Small intestine (tissue), 7 donors: ENCODE data around the gene HLA-DMA. TPM values are rescaled to one million over a fixed set of nuclear protein-coding genes. Genes with fewer than 3 reads are reported as not detected.

Experiments
- DNase-seq, 2 donors: peaks; one replicate each; pipeline versions ENCODE4 v3.0.0 to v3.0.0-alpha.2; 2013
- FAIRE-seq: peaks from 2 replicates; lab custom pipeline; 2012; peaks lifted over from hg19 to GRCh38; lab: Jason Lieb, UNC
- H3K27ac ChIP-seq, 3 donors: one replicate each; pipeline ENCODE4 v1.5.1; 2013; ENCODE audit warnings: low read length in 2 of 3, mild to moderate bottlenecking in 2 of 3, control low read depth in 1 of 3, inconsistent platforms in 1 of 3, low read depth in 1 of 3, moderate library complexity in 1 of 3
- H3K27me3 ChIP-seq, 3 donors: one replicate each; pipeline ENCODE4 v1.6.1; 2013; ENCODE audit warnings: low read length in 3 of 3, inconsistent platforms in 1 of 3; ENCODE audit not compliant: control insufficient read depth in 3 of 3, insufficient read depth in 3 of 3
- H3K36me3 ChIP-seq, 3 donors: one replicate each; pipeline ENCODE4 v1.6.1; 2013; ENCODE audit warnings: low read length in 3 of 3, inconsistent platforms in 1 of 3, low read depth in 1 of 3, mild to moderate bottlenecking in 1 of 3, moderate library complexity in 1 of 3; ENCODE audit not compliant: control insufficient read depth in 3 of 3, insufficient read depth in 2 of 3
- H3K4me1 ChIP-seq, 3 donors: one replicate each; pipeline ENCODE4 v1.6.1; 2013; ENCODE audit warnings: low read length in 2 of 3, inconsistent platforms in 1 of 3, low read depth in 1 of 3, mild to moderate bottlenecking in 1 of 3, moderate library complexity in 1 of 3; ENCODE audit not compliant: control insufficient read depth in 3 of 3, insufficient read depth in 2 of 3
- H3K4me3 ChIP-seq, 3 donors: one replicate each; pipeline ENCODE4 v1.5.1; 2013; ENCODE audit warnings: low read length in 3 of 3, control low read depth in 1 of 3, inconsistent platforms in 1 of 3, low read depth in 1 of 3, mild to moderate bottlenecking in 1 of 3, moderate library complexity in 1 of 3
- H3K9me3 ChIP-seq, 2 donors: one replicate each; pipeline ENCODE4 v1.6.1; 2013; ENCODE audit warnings: low read depth in 1 of 2, low read length in 1 of 2; ENCODE audit not compliant: control insufficient read depth in 2 of 2, insufficient read depth in 1 of 2
- WGBS, 3 donors: extraction: QIAGEN DNeasy Blood & Tissue Kit; methylation state at CpG; one replicate each; pipeline ENCODE4 v1.1.7; 2013; 5-methylcytosine and 5-hydroxymethylcytosine counted together
- polyA plus RNA-seq, 4 donors: library from polyadenylated mRNA; stranded (reverse) in 3 of 4; unstranded in 1 of 4; fragments of 200-250 nt in 3 of 4; fragments of 120-200 nt in 1 of 4; gene quantifications; one replicate each; pipeline versions ENCODE4 v1.2.1 to v1.2.3, GENCODE V29; 2013
- donor health status: healthy with polysubstance abuse.
- donor health status: control.
- donor health status: control.
- donor health status: Bipolar disorder and iron deficiency.
- donor health status: healthy.

The HLA-DMA gene
- polyA plus RNA-seq, 4 donors: 24.5 to 111 (median 68.5) TPM

GRCh38 chr6:32977953-32978324, 25.0 kb upstream of the HLA-DMA start:
- DNase-seq: peak in 1 of 2 donors; percentile 52
- Histone ChIP-seq H3K9me3 (no peaks in the 10 kb centered on the region), H3K36me3 (peaks cover 41 to 65% (median 53%) of the 10 kb centered on the region in 3 donors), H3K4me1 (peaks cover 5 to 44% (median 7%) of the 10 kb centered on the region in 3 donors), H3K27ac (peak overlapping the region in 2 of 3 donors; percentile 26 to 28), H3K4me3 (no peak overlapping the region), H3K27me3 (no peaks in the 10 kb centered on the region)
- FAIRE-seq: no peak
- 29 to 55% (median 36%) methylated on average over 7 of the region's 7 CpGs for WGBS, 3 donors

GRCh38 chr6:32977272-32977952, 24.5 kb upstream of the HLA-DMA start:
- Histone ChIP-seq H3K36me3 (peaks cover 41 to 71% (median 53%) of the 10 kb centered on the region in 3 donors), H3K9me3 (no peaks in the 10 kb centered on the region), H3K4me1 (peaks cover 5 to 39% (median 7%) of the 10 kb centered on the region in 3 donors), H3K4me3 (no peak overlapping the region), H3K27me3 (no peaks in the 10 kb centered on the region), H3K27ac (peak overlapping the region in 1 of 3 donors; percentile 6)
- no peak for DNase-seq
- FAIRE-seq: no peak
- 47 to 63% (median 47%) methylated on average over 10 of the region's 10 CpGs for whole genome bisulfite sequencing, 3 donors

DNA sequence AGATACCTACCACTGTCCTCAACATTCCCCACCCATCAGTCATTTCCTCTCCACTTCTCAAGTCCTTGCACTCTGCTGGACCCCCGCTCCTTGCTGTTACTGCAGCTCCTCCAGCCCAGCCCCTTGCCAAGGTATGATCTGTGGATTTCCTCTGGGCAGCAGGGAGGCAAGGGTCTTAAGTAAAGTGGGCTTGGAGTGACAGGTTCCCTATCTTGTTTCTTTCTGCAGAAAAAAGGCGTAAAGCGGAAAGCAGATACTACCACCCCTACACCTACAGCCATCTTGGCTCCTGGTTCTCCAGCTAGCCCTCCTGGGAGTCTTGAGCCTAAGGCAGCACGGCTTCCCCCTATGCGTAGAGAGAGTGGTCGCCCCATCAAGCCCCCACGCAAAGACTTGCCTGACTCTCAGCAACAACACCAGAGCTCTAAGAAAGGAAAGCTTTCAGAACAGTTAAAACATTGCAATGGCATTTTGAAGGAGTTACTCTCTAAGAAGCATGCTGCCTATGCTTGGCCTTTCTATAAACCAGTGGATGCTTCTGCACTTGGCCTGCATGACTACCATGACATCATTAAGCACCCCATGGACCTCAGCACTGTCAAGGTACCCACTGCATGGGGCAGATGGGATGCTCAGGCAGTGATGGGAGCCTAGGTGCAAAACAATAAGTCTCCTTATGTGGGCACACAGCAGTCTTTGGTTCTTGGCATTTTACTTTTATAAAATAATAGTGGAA, 23.6 kb upstream of the HLA-DMA start:
- DNase-seq (no peak), FAIRE-seq (no peak)
- Histone ChIP-seq H3K4me3 (no peak overlapping the region), H3K4me1 (peaks cover 4 to 32% (median 5%) of the 10 kb centered on the region in 3 donors), H3K36me3 (peaks cover 39 to 71% (median 53%) of the 10 kb centered on the region in 3 donors), H3K27me3 (no peaks in the 10 kb centered on the region), H3K9me3 (no peaks in the 10 kb centered on the region), H3K27ac (no peak overlapping the region)
- 78 to 82% (median 81%) methylated on average over 7 of the region's 7 CpGs for whole genome bisulfite sequencing, 3 donors

GRCh38 chr6:32975886-32976285, 23.0 kb upstream of the HLA-DMA start:
- WGBS, 3 donors: 38 to 54% (median 43%) methylated on average over 2 of the region's 2 CpGs
- peaks cover 2 to 32% (median 5%) of the 10 kb centered on the region in 3 donors for H3K4me1 ChIP-seq

GRCh38 chr6:32974541-32975308, 21.8 kb upstream of the HLA-DMA start:
- H3K4me1 ChIP-seq: peaks cover 0 to 29% (median 5%) of the 10 kb centered on the region in 3 donors
- no peak for FAIRE-seq
- H3K9me3 ChIP-seq: no peaks in the 10 kb centered on the region
- peak overlapping the region; percentile 87 to 97 (median 90) for H3K4me3 ChIP-seq
- H3K36me3 ChIP-seq: peaks cover 29 to 58% (median 43%) of the 10 kb centered on the region in 3 donors
- H3K27me3 ChIP-seq: no peaks in the 10 kb centered on the region
- no peak overlapping the region for H3K27ac ChIP-seq
- DNase-seq: no peak
- 1 to 5% (median 3%) methylated on average over 14 of the region's 14 CpGs for WGBS, 3 donors

More at GRCh38 chr6:32975886-32976285, 23.0 kb upstream of the HLA-DMA start:
- no peaks in the 10 kb centered on the region for H3K9me3 ChIP-seq
- no peak for DNase-seq
- no peak overlapping the region for H3K4me3 ChIP-seq
- no peak for FAIRE-seq
- no peak overlapping the region for H3K27ac ChIP-seq
- H3K36me3 ChIP-seq: peaks cover 38 to 69% (median 53%) of the 10 kb centered on the region in 3 donors
- H3K27me3 ChIP-seq: no peaks in the 10 kb centered on the region

- 0 to 1% (median 0%) methylated on average over 4 of the region's 4 CpGs for WGBS, 3 donors
- FAIRE-seq (no peak), DNase-seq (peak; percentile 53 to 59)
- Histone ChIP-seq H3K4me1 (peaks cover 0 to 26% (median 5%) of the 10 kb centered on the region in 3 donors), H3K36me3 (peaks cover 24 to 53% (median 41%) of the 10 kb centered on the region in 3 donors), H3K9me3 (no peaks in the 10 kb centered on the region), H3K4me3 (peak overlapping the region; percentile 87 to 97 (median 90)), H3K27me3 (no peaks in the 10 kb centered on the region), H3K27ac (no peak overlapping the region)
Measured at GRCh38 chr6:32974016-32974333, 21.1 kb upstream of the HLA-DMA start.

DNA sequence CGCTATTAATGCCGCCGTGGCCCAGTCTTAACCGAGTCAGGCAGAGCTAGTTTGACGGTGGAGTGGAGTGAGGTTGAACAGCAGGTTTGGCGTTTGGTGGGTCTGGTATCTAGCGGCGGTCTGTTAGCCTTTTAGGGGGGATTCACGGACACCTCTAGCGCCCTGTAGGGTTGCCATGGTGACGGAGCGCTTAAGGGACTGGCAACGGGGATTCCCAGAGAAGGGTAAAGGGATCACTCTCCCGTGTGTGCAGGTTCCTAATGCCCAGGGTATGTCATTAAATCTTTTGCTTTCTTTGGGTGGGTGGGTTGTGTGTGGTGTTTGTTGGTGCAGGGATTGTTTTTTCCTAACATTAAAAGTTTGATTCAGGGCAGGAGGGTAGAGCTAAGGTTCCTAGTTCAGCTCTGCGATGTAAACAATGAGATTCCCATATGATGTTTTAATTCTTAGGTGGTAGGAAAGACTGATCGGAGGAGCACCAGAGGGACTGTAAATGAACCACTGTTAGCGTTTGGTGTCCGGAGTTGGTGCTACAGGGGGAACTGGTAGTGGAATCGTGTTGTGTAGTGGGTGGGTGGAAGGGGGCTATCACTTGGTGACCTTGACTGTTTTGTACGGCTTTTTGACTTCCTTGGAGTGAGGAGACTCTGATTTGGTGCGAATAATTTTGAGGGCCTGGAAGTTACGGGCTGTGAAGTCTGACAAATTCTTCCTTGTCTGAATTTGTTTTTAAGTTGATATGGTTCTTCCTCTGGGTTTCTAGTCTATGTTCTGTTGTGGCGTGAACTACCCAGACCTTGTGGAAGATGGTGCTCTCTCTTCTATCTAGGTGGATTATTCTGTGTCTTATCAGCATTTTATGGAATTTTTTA, 20.5 kb upstream of the HLA-DMA start:
- Histone ChIP-seq H3K36me3 (peaks cover 19 to 47% (median 38%) of the 10 kb centered on the region in 3 donors), H3K9me3 (no peaks in the 10 kb centered on the region), H3K27ac (peak overlapping the region; percentile 67 to 98 (median 77)), H3K27me3 (no peaks in the 10 kb centered on the region), H3K4me3 (peak overlapping the region; percentile 87 to 97 (median 90)), H3K4me1 (peaks cover 0 to 23% (median 5%) of the 10 kb centered on the region in 3 donors)
- no peak for FAIRE-seq
- 0% methylated on average over 23 of the region's 23 CpGs for WGBS, 3 donors
- peak; percentile 46 to 58 for DNase-seq
